HepG2 (cell line): ENCODE data around the gene RASSF8. TPM values are rescaled to one million over a fixed set of nuclear protein-coding genes. Genes with fewer than 3 reads are reported as not detected.

Experiments
- ATAC-seq: fragments of 200-7000 bp; cut with Tn5 transposase; 3 replicates; pipeline ENCODE4 v1.9.1; 2020; ENCODE audit warnings: mild to moderate bottlenecking, moderate library complexity
- BruUV-seq: library from RNA; stranded (reverse); fragments of 400-500 nt; replicated peaks from 2 replicates; lab custom pipeline; 2021; lab: Mats Ljungman, UMichigan
- CTCF ChIA-PET: fragments of 300-600 bp; formaldehyde crosslinking; extraction: SDS; loops from one replicate; lab custom pipeline; 2021; ENCODE audit warnings: low total read pairs, inconsistent platforms, low intra/inter-chr PET ratio; lab: Yijun Ruan, JAX
- POLR2A ChIA-PET: fragments of 350-600 bp; sonication (Branson Sonifier 250); formaldehyde crosslinking; loops from one replicate; lab custom pipeline; 2020; ENCODE audit warnings: antibody characterized with exemption, inconsistent platforms; lab: Yijun Ruan, JAX
- DNase-seq: peaks from one replicate; pipeline ENCODE4 v3.0.0-alpha.2; 2015; ENCODE audit warnings: low spot score
- FAIRE-seq: peaks from 3 replicates; lab custom pipeline; 2011; peaks lifted over from hg19 to GRCh38; lab: Jason Lieb, UNC
- H2AFZ ChIP-seq: one replicate; pipeline ENCODE4 v1.6.1; 2011; ENCODE audit warnings: low read length, inconsistent platforms
- H3K27ac ChIP-seq: fragments of 300-600 bp; 3 replicates; pipeline ENCODE4 v1.8.0; 2011; ENCODE audit warnings: mixed run types, mild to moderate bottlenecking, mixed read lengths, low read length, inconsistent platforms; ENCODE audit not compliant: insufficient read depth; ENCODE audit errors: extremely low read length
- H3K27me3 ChIP-seq, 2 experiments: fragments of 200-600 bp in 1 of 2; 2 replicates in 1 of 2; 3 replicates in 1 of 2; pipeline versions ENCODE4 v1.6.0 to v1.8.0; 2011; ENCODE audit warnings: low read length in 2 of 2, mild to moderate bottlenecking in 2 of 2, moderate library complexity in 2 of 2, inconsistent platforms in 1 of 2; ENCODE audit not compliant: insufficient read depth in 2 of 2, control insufficient read depth in 1 of 2
- H3K36me3 ChIP-seq, 2 experiments: fragments of 200-600 bp in 1 of 2; replicated peaks in 1 of 2; 2 replicates in 1 of 2; 3 replicates in 1 of 2; pipeline versions ENCODE4 v1.5.1 to v1.8.0; 2011; ENCODE audit warnings: low read length in 2 of 2, inconsistent platforms in 1 of 2; ENCODE audit not compliant: insufficient read depth in 2 of 2, control insufficient read depth in 1 of 2
- H3K4me1 ChIP-seq: 2 replicates; pipeline ENCODE4 v1.5.1; 2012; ENCODE audit warnings: low read length, inconsistent platforms; ENCODE audit not compliant: insufficient read depth
- H3K4me2 ChIP-seq: 2 replicates; pipeline ENCODE4 v1.6.0; 2011; ENCODE audit warnings: low read depth, low read length, inconsistent platforms
- H3K4me3 ChIP-seq, 3 experiments: fragments of 200-600 bp in 1 of 3; sonication (generic), shearing (Covaris generic) in 1 of 3; replicated peaks in 1 of 3; 2 replicates each; pipeline ENCODE4 v1.5.1; 2011 to 2016; ENCODE audit warnings: low read length in 3 of 3, inconsistent platforms in 2 of 3, low read depth in 2 of 3, mild to moderate bottlenecking in 2 of 3, control low read depth in 1 of 3, mixed read lengths in 1 of 3; ENCODE audit not compliant: insufficient read depth in 1 of 3
- H3K79me2 ChIP-seq: one replicate; pipeline ENCODE4 v1.6.1; 2011; ENCODE audit warnings: low read length, inconsistent platforms; ENCODE audit not compliant: insufficient read depth
- H3K9ac ChIP-seq: 2 replicates; pipeline ENCODE4 v1.6.0; 2011; ENCODE audit warnings: mild to moderate bottlenecking, low read depth, low read length, inconsistent platforms; ENCODE audit not compliant: insufficient read depth
- H3K9me3 ChIP-seq: 2 replicates; pipeline ENCODE4 v1.5.1; 2012; ENCODE audit warnings: mild to moderate bottlenecking, low read length
- H4K20me1 ChIP-seq: 2 replicates; pipeline ENCODE4 v1.6.0; 2011; ENCODE audit warnings: inconsistent platforms, mild to moderate bottlenecking, low read length, moderate library complexity; ENCODE audit not compliant: insufficient read depth
- BCL6 ChIP-seq: IDR thresholded peaks from 2 replicates; pipeline ENCODE4 v1.6.1; 2016; ENCODE audit warnings: missing genetic modification reagents, missing compliant biosample characterization
- NKX3-1 ChIP-seq: sonication (generic); formaldehyde crosslinking; IDR thresholded peaks from 2 replicates; pipeline ENCODE4 v1.5.0; 2020; ENCODE audit warnings: missing genetic modification reagents
- PAWR ChIP-seq: sonication (generic); formaldehyde crosslinking; IDR thresholded peaks from 2 replicates; pipeline ENCODE4 v1.4.0; 2020; ENCODE audit warnings: missing genetic modification reagents, mild to moderate bottlenecking, borderline replicate concordance
- PAX8 ChIP-seq: sonication (generic); formaldehyde crosslinking; IDR thresholded peaks from 2 replicates; pipeline ENCODE4 v1.8.0; 2022; ENCODE audit warnings: mild to moderate bottlenecking, missing genetic modification reagents, borderline replicate concordance
- POLR2A ChIP-seq, 2 experiments: IDR thresholded peaks; 2 replicates each; pipeline ENCODE4 v1.6.1; 2011; ENCODE audit warnings: low read depth in 2 of 2, low read length in 2 of 2, mild to moderate bottlenecking in 1 of 2, moderate library complexity in 1 of 2; ENCODE audit not compliant: insufficient read depth in 1 of 2
- RAD51 ChIP-seq: fragments of 450-650 bp; IDR thresholded peaks from 2 replicates; pipeline ENCODE4 v1.6.1; 2016; ENCODE audit warnings: borderline replicate concordance
- SALL2 ChIP-seq: sonication (generic); formaldehyde crosslinking; IDR thresholded peaks from 2 replicates; pipeline ENCODE4 v1.8.1; 2023; ENCODE audit warnings: mild to moderate bottlenecking, missing genetic modification reagents, inconsistent platforms
- STAG1 ChIP-seq: sonication (generic); formaldehyde crosslinking; IDR thresholded peaks from 2 replicates; pipeline ENCODE4 v1.4.0; 2020; ENCODE audit warnings: missing genetic modification reagents
- ZBTB34 ChIP-seq: sonication (generic); formaldehyde crosslinking; IDR thresholded peaks from 2 replicates; pipeline ENCODE4 v1.8.0; 2022; ENCODE audit warnings: mild to moderate bottlenecking, missing genetic modification reagents
- ZHX2 ChIP-seq, 2 experiments: sonication (generic) in 1 of 2; formaldehyde crosslinking in 1 of 2; IDR thresholded peaks; 2 replicates each; pipeline versions ENCODE4 v1.6.1 to v1.9.0; 2014 to 2022; ENCODE audit warnings: antibody characterized with exemption in 1 of 2, borderline replicate concordance in 1 of 2, inconsistent platforms in 1 of 2, low read depth in 1 of 2, missing genetic modification reagents in 1 of 2
- ZNF232 ChIP-seq: sonication (generic); formaldehyde crosslinking; IDR thresholded peaks from 2 replicates; pipeline ENCODE4 v1.4.0; 2020; ENCODE audit warnings: missing genetic modification reagents, borderline replicate concordance
- ZNF331 ChIP-seq: sonication (generic); formaldehyde crosslinking; IDR thresholded peaks from 2 replicates; pipeline ENCODE4 v1.4.0; 2020; ENCODE audit warnings: missing genetic modification reagents
- ZNF362 ChIP-seq: sonication (generic); formaldehyde crosslinking; IDR thresholded peaks from 2 replicates; pipeline ENCODE4 v1.4.0; 2020; ENCODE audit warnings: missing genetic modification reagents, mild to moderate bottlenecking, borderline replicate concordance
- ZNF44 ChIP-seq: sonication (generic); formaldehyde crosslinking; IDR thresholded peaks from 2 replicates; pipeline ENCODE4 v1.5.1; 2020; ENCODE audit warnings: mild to moderate bottlenecking, missing genetic modification reagents
- ZNF572 ChIP-seq: sonication (generic); formaldehyde crosslinking; IDR thresholded peaks from 2 replicates; pipeline ENCODE4 v1.5.1; 2020; ENCODE audit warnings: mild to moderate bottlenecking, missing genetic modification reagents
- ZNF747 ChIP-seq: sonication (generic); formaldehyde crosslinking; IDR thresholded peaks from 2 replicates; pipeline ENCODE4 v1.8.1; 2023; ENCODE audit warnings: missing genetic modification reagents, mild to moderate bottlenecking, borderline replicate concordance
- WGBS: methylation state at CpG from one replicate; pipeline ENCODE4 v1.1.6; 2017; ENCODE audit warnings: low lambda C conversion rate; 5-methylcytosine and 5-hydroxymethylcytosine counted together
- in situ Hi-C: cut with HindIII; loops from 2 replicates; pipeline ENCODE4 v1.10.0; 2017; ENCODE audit warnings: low pct_unique_long_range_greater_than_20kb; ENCODE audit not compliant: extremely low pct_ligation_motif_present
- intact Hi-C: fragments of 100-400 bp; cut with micrococcal nuclease; formaldehyde crosslinking; loops from one replicate; pipeline ENCODE4 v1.10.0; 2022; ENCODE audit not compliant: unreplicated experiment
- polyA plus RNA-seq, 8 experiments: library from polyadenylated mRNA; depleted of rRNA in 3 of 8; stranded (reverse) in 7 of 8; unstranded in 1 of 8; fragments of >200 nt; fragmentation: Illumina TruSeq in 4 of 8; extraction: Trizol in 4 of 8; gene quantifications; 2 replicates each; pipeline versions ENCODE4 v1.2.1 to v1.2.3, GENCODE V29; 2011 to 2016; ENCODE audit warnings: low read depth in 4 of 8, missing spikeins in 1 of 8, mixed read lengths in 1 of 8; ENCODE audit not compliant: insufficient read depth in 1 of 8
- total RNA-seq, 5 experiments: library from RNA; depleted of rRNA; stranded (reverse); fragments of >200 nt; fragmentation: Illumina TruSeq; extraction: Trizol; gene quantifications; 2 replicates each; pipeline ENCODE4 v1.2.3, GENCODE V29; 2016; ENCODE audit warnings: low read depth in 1 of 5

RASSF8 gene
- total and polyA plus RNA-seq, 2 of the 13 experiments (the other 11 are each of a cell fraction or from before 2014, with no cell fraction given), result 0.82 to 9.2 TPM

- Histone ChIP-seq H3K27me3 (no peaks in the 10 kb centered on the region; a peak in 1 of 5 replicates), H3K36me3 (no peaks in the 10 kb centered on the region), H3K9me3 (no peaks in the 10 kb centered on the region), H3K4me2 (no peak overlapping the region), H3K79me2 (no peaks in the 10 kb centered on the region), H4K20me1 (no peaks in the 10 kb centered on the region), H3K4me1 (no peaks in the 10 kb centered on the region), H3K27ac (no peak overlapping the region), H3K9ac (no peak overlapping the region), H2AFZ (no peak overlapping the region), H3K4me3 (no peak overlapping the region)
- intact Hi-C loops, result loop anchor here (1.0 kb wide), 1 partner anchor 581 kb away; no protein-coding TSS in a partner anchor
- POLR2A ChIA-PET, result no interaction called here
- 33% methylated on average over 4 of the region's 4 CpGs for WGBS
- FAIRE-seq (peak; percentile 37), ATAC-seq (peak; percentile 58; the same call in 2 of the 3 replicates), DNase-seq (peak; percentile 50)
- no TSS peak for BruUV-seq
- in situ Hi-C loops, result no loop called here
- CTCF ChIA-PET, result interaction anchor here (2.4 kb wide), 1 partner anchor 582 kb away, joined by 10 read pairs; no protein-coding TSS in a partner anchor
- TF ChIP-seq POLR2A (IDR thresholded peaks at IDR 0.05; ENCODE audit: insufficient read depth in 1 of 2, low read depth in 2 of 2, low read length in 2 of 2), result no peak
- TF ChIP-seq BCL6, result peak; percentile 78
- no peak for TF ChIP-seq PAX8 (CRISPR knock-in tag)
- TF ChIP-seq ZNF331 (CRISPR knock-in tag), result no peak
- no peak for TF ChIP-seq SALL2 (CRISPR knock-in tag)
- TF ChIP-seq PAWR (CRISPR knock-in tag), result no peak
- no peak for TF ChIP-seq ZBTB34 (CRISPR knock-in tag)
- TF ChIP-seq ZNF572 (CRISPR knock-in tag), result no peak
- TF ChIP-seq ZHX2 (IDR thresholded peaks at IDR 0.05; ENCODE audit: low read depth), result no peak
- TF ChIP-seq ZHX2 (CRISPR knock-in tag; IDR thresholded peaks at IDR 0.05; ENCODE audit: borderline replicate concordance), result no peak
- peak; percentile 66 for TF ChIP-seq STAG1 (CRISPR knock-in tag)
- TF ChIP-seq ZNF232 (CRISPR knock-in tag), result no peak
- TF ChIP-seq RAD51, result peak; percentile 35; the same call in 1 of the 2 replicates
- no peak for TF ChIP-seq ZNF44
- TF ChIP-seq ZNF362 (CRISPR knock-in tag), result no peak
- no peak for TF ChIP-seq NKX3-1 (CRISPR knock-in tag)
- no peak for TF ChIP-seq ZNF747 (CRISPR knock-in tag)
Measured at GRCh38 chr12:26017484-26018211, 59.2 kb downstream of the RASSF8 start.
